MCF 10A (cell line): ENCODE measurements around the gene ZCCHC4. TPM values are rescaled to one million over a fixed set of nuclear protein-coding genes. Genes with fewer than 3 reads are reported as not detected.

Source experiments
- BruUV-seq: library from RNA; stranded (reverse); fragments of 400-500 nt; replicated peaks from 2 replicates; lab custom pipeline; 2021; lab: Mats Ljungman, UMichigan
- CTCF ChIA-PET: fragments of 300-600 bp; sonication (Branson Sonifier 250); formaldehyde crosslinking; extraction: SDS; loops from one replicate; lab custom pipeline; 2021; ENCODE audit warnings: antibody characterized with exemption, inconsistent platforms; lab: Yijun Ruan, JAX
- POLR2A ChIA-PET: fragments of 300-600, 350-650 bp; sonication (Branson Sonifier 250); formaldehyde crosslinking; extraction: SDS; loops from one replicate; lab custom pipeline; 2020; ENCODE audit warnings: antibody characterized with exemption, inconsistent platforms; lab: Yijun Ruan, JAX
- DNase-seq: peaks from one replicate; pipeline ENCODE4 v3.0.0-alpha.2; 2018; ENCODE audit not compliant: unreplicated experiment
- H3K27ac Mint-ChIP-seq: one replicate; pipeline ENCODE4 v1.8.0; 2022; ENCODE audit warnings: mild to moderate bottlenecking, low read depth, mixed read lengths; ENCODE audit not compliant: unreplicated experiment
- H3K27me3 Mint-ChIP-seq: one replicate; pipeline ENCODE4 v1.8.0; 2022; ENCODE audit warnings: mixed read lengths; ENCODE audit not compliant: insufficient read depth, unreplicated experiment
- H3K36me3 Mint-ChIP-seq: one replicate; pipeline ENCODE4 v1.8.0; 2022; ENCODE audit warnings: mild to moderate bottlenecking, moderate library complexity, mixed read lengths; ENCODE audit not compliant: insufficient read depth, unreplicated experiment
- H3K4me1 Mint-ChIP-seq: one replicate; pipeline ENCODE4 v1.8.0; 2022; ENCODE audit warnings: mixed read lengths; ENCODE audit not compliant: insufficient read depth, unreplicated experiment
- H3K4me3 Mint-ChIP-seq: one replicate; pipeline ENCODE4 v1.8.0; 2022; ENCODE audit warnings: mild to moderate bottlenecking, moderate library complexity, mixed read lengths; ENCODE audit not compliant: unreplicated experiment
- H3K9me3 Mint-ChIP-seq: one replicate; pipeline ENCODE4 v1.8.0; 2022; ENCODE audit warnings: mixed read lengths; ENCODE audit not compliant: unreplicated experiment
- intact Hi-C: fragments of 100-400 bp; cut with micrococcal nuclease; formaldehyde crosslinking; loops from 2 replicates; pipeline ENCODE4 v1.14.1; 2022
- total RNA-seq: library from RNA; stranded (reverse); gene quantifications from 2 replicates; pipeline ENCODE4 v1.2.3, GENCODE V29; 2022
- TF ChIP-seq, protein P1 (sequence below): fragments of 200-600 bp; IDR thresholded peaks from one replicate; pipeline ENCODE4 v1.8.0; 2022; ENCODE audit warnings: antibody characterized with exemption, mild to moderate bottlenecking; ENCODE audit not compliant: unreplicated experiment

The ZCCHC4 gene
- total RNA-seq, 1 experiment from 2014 or later, result 7.7 TPM

DNA sequence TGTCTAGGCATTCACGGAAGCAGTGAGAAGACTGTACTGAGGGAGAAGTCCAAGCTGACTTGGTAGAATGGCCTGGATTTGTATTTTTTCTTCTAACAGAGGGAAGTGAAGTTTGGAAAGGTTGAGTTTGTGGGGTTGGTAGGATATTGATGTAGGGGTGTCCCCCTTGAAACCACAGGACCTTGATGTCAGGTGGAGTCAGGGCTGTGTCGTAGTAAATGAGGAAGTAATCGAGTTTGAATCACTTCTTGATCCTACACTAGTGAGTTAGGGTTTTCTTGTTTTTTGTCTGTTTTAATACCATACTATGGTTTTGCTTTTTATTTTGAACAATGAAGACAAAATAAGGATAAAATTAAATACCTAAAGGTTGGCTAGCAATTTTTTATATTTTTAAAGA is 34.3 kb downstream of the ZCCHC4 start:
- BruUV-seq, result no TSS peak
- Mint-ChIP-seq H3K36me3 (peaks cover 10% of the 10 kb centered on the region), H3K4me3 (no peak overlapping the region), H3K27ac (no peak overlapping the region), H3K4me1 (no peaks in the 10 kb centered on the region), H3K9me3 (no peaks in the 10 kb centered on the region), H3K27me3 (no peaks in the 10 kb centered on the region)
- intact Hi-C loops, result no loop called here
- POLR2A ChIA-PET, result no interaction called here
- DNase-seq, result no peak
- TF ChIP-seq, protein P1, sequence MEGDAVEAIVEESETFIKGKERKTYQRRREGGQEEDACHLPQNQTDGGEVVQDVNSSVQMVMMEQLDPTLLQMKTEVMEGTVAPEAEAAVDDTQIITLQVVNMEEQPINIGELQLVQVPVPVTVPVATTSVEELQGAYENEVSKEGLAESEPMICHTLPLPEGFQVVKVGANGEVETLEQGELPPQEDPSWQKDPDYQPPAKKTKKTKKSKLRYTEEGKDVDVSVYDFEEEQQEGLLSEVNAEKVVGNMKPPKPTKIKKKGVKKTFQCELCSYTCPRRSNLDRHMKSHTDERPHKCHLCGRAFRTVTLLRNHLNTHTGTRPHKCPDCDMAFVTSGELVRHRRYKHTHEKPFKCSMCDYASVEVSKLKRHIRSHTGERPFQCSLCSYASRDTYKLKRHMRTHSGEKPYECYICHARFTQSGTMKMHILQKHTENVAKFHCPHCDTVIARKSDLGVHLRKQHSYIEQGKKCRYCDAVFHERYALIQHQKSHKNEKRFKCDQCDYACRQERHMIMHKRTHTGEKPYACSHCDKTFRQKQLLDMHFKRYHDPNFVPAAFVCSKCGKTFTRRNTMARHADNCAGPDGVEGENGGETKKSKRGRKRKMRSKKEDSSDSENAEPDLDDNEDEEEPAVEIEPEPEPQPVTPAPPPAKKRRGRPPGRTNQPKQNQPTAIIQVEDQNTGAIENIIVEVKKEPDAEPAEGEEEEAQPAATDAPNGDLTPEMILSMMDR, result no peak
- CTCF ChIA-PET, result interaction anchor here (0.7 to 1.5 kb wide), 5 partner anchors 18 to 167 kb away, joined by 3 to 4 read pairs (median 3); partner anchors contain the start of gene ZCCHC4

DNA sequence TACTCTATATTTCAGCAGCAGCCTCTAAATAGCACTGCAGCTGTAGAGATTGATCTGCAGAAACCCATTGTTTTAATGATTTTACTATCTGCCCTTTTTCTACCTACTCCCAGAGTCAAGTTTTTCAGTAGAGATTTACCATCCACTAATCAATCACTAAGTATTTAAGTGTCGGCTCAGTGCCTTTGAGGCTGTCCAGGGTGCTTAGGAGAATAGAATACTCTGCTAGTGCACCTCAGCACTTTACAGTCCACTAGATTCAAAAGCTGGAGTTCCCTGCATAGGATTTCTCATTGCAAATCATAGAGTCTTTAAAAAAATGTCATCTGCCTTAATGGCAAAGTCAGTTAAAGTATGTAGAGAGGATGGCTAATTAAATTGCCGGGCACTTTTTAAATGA is 34.9 kb downstream of the ZCCHC4 start:
- no peak overlapping the region for H3K27ac Mint-ChIP-seq
- ChIA-PET CTCF (interaction anchor here (0.8 to 1.5 kb wide), 4 partner anchors 18 to 167 kb away, joined by 3 to 4 read pairs (median 3); partner anchors contain the start of gene ZCCHC4), POLR2A (no interaction called here)
- no peaks in the 10 kb centered on the region for H3K9me3 Mint-ChIP-seq
- intact Hi-C loops, result no loop called here
- BruUV-seq, result no TSS peak
- TF ChIP-seq, protein P1, result no peak
- H3K4me3 Mint-ChIP-seq, result no peak overlapping the region
- no peak for DNase-seq
- peaks cover 16% of the 10 kb centered on the region for H3K36me3 Mint-ChIP-seq
- H3K4me1 Mint-ChIP-seq, result no peaks in the 10 kb centered on the region
- no peaks in the 10 kb centered on the region for H3K27me3 Mint-ChIP-seq

DNA sequence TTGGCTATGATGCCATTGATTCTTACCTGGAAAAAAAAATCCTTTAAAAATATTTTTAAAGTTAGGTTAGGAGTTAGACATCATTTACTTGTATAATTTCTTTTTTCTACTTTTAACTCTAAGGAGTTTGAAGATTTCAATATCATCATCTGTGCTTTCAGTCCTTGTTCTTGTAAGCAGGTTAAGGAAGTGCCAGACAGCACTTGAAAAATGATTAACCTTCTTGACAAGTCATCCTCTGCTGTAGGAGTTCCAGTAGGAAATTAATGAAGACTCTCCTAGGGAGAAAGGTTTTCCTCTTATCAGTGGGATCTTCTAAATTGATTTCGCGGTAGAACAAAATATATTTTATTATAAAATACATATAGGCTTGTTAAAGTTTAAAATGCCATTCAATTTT is 35.4 kb downstream of the ZCCHC4 start:
- Mint-ChIP-seq H3K9me3 (no peaks in the 10 kb centered on the region), H3K4me3 (no peak overlapping the region), H3K36me3 (peaks cover 18% of the 10 kb centered on the region), H3K27me3 (no peaks in the 10 kb centered on the region), H3K27ac (no peak overlapping the region), H3K4me1 (no peaks in the 10 kb centered on the region)
- TF ChIP-seq, protein P1, result no peak
- ChIA-PET POLR2A (no interaction called here), CTCF (interaction anchor here (0.9 to 1.3 kb wide), 2 partner anchors 17 to 168 kb away, joined by 3 to 4 read pairs; no protein-coding TSS in a partner anchor)
- DNase-seq, result no peak
- BruUV-seq, result no TSS peak
- intact Hi-C loops, result no loop called here

DNA sequence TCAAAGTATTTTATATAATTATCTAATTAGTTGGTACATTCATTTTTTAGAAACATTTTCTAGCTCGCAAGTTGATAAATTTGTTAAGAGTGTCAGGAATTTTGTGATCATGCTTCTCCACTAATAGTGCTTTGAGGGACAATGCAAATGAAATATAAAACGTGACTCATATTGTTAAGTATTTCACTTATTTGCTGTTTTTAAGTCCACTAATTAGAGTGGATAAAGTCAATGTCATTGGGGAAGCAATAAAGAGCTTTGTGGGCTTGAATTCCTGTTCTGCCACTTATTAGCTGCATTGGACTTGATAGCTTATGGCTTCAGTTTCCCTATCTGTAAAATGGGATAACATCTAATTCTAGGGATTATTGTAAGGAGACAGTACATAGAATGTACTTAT is 38.0 kb downstream of the ZCCHC4 start:
- TF ChIP-seq, protein P1, result no peak
- Mint-ChIP-seq H3K9me3 (no peaks in the 10 kb centered on the region), H3K36me3 (peaks cover 36% of the 10 kb centered on the region), H3K27ac (no peak overlapping the region), H3K4me1 (no peaks in the 10 kb centered on the region), H3K27me3 (no peaks in the 10 kb centered on the region), H3K4me3 (no peak overlapping the region)
- no peak for DNase-seq
- no TSS peak for BruUV-seq
- ChIA-PET POLR2A (interaction anchor here (0.6 to 0.9 kb wide), 3 partner anchors 16 to 1038 kb away, joined by 3 to 5 read pairs (median 4); no protein-coding TSS in a partner anchor), CTCF (interaction anchor here (0.6 to 2.0 kb wide), 7 partner anchors 9 to 206 kb away, joined by 3 to 9 read pairs (median 3); partner anchors contain the start of gene ZCCHC4)
- intact Hi-C loops, result no loop called here
